Gastrocnemius medialis (tissue), 4 donors: ENCODE data around the gene LIAS.

ENCODE experiments used
- CTCF ChIP-seq, 5 experiments: fragments of 450-650 bp in 3 of 5; fragments of 200-600 bp in 2 of 5; sonication (generic) in 2 of 5; IDR thresholded peaks in 4 of 5; conservative IDR thresholded peaks in 1 of 5; 1 replicate in 4 of 5; 2 replicates in 1 of 5; pipeline ENCODE4 v1.5.1; 2016 to 2019; ENCODE audit warnings: antibody characterized with exemption in 5 of 5, mild to moderate bottlenecking in 3 of 5, moderate library complexity in 3 of 5
- POLR2A ChIP-seq, 2 donors: fragments of 450-650 bp; IDR thresholded peaks; one replicate each; pipeline ENCODE4 v1.6.1; 2017; ENCODE audit warnings: antibody characterized with exemption in 2 of 2, mild to moderate bottlenecking in 2 of 2, moderate library complexity in 2 of 2

GRCh38 chr4:39442998-39443397 is 15.9 kb upstream of the LIAS start:
- TF ChIP-seq POLR2A (IDR thresholded peaks at IDR 0.05) (no peak), CTCF (IDR thresholded peaks at IDR 0.05 in 4 of 5, conservative IDR thresholded peaks at IDR 0.05 in 1 of 5) (no peak)
